Liver (tissue), 3 donors: ENCODE measurements around the gene STRIP2.

ENCODE experiments used
- CTCF ChIP-seq: fragments of 150-350 bp; IDR thresholded peaks from 2 replicates; pipeline ENCODE4 v1.5.1; 2017; ENCODE audit warnings: improper control_type of control experiment, low read depth, low read length; ENCODE audit not compliant: missing input control
- HNF4G ChIP-seq: IDR thresholded peaks from 2 replicates; pipeline ENCODE4 v1.6.1; 2016; ENCODE audit warnings: antibody characterized with exemption
- JUND ChIP-seq, 2 donors: IDR thresholded peaks; 2 replicates each; pipeline ENCODE4 v1.6.1; 2016; ENCODE audit warnings: antibody characterized with exemption in 2 of 2
- YY1 ChIP-seq: IDR thresholded peaks from 2 replicates; pipeline ENCODE4 v1.6.1; 2016; ENCODE audit warnings: antibody characterized with exemption, mild to moderate bottlenecking
- donor health status: healthy.
- donor health status: healthy.

DNA sequence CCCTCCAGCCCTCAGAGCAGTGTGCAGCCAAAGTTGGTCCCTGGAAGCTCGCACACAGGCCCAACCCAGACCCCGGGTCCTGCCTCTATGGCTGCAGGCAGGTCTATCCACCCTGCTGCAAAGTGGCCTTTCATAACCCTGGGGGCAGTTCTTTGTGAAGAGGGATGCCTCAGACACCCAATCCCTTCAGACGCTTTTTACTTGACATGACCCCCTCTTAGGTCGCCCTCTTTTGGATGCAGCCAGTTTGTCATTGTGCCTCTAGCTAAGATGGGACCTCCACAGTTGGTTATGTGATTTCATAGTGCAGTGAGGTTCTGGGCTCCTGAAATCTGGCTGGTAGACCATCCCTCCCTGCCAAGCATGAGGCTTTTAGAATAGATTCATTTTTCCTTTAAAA lies 95.4 kb downstream of the STRIP2 start:
- TF ChIP-seq CTCF = no peak
- no peak for TF ChIP-seq JUND (IDR thresholded peaks at IDR 0.05)
- no peak for TF ChIP-seq HNF4G
- no peak for TF ChIP-seq YY1
